GM19025 (cell line): ENCODE data around the gene PNMA1.

ENCODE experiments used
- ATAC-seq: cut with Tn5 transposase; IDR thresholded peaks from one replicate; pipeline ENCODE4 v1.9.1; 2021; ENCODE audit warnings: mild to moderate bottlenecking, low read depth, moderate library complexity; ENCODE audit not compliant: unreplicated experiment

PNMA1 gene, protein sequence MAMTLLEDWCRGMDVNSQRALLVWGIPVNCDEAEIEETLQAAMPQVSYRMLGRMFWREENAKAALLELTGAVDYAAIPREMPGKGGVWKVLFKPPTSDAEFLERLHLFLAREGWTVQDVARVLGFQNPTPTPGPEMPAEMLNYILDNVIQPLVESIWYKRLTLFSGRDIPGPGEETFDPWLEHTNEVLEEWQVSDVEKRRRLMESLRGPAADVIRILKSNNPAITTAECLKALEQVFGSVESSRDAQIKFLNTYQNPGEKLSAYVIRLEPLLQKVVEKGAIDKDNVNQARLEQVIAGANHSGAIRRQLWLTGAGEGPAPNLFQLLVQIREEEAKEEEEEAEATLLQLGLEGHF

DNA sequence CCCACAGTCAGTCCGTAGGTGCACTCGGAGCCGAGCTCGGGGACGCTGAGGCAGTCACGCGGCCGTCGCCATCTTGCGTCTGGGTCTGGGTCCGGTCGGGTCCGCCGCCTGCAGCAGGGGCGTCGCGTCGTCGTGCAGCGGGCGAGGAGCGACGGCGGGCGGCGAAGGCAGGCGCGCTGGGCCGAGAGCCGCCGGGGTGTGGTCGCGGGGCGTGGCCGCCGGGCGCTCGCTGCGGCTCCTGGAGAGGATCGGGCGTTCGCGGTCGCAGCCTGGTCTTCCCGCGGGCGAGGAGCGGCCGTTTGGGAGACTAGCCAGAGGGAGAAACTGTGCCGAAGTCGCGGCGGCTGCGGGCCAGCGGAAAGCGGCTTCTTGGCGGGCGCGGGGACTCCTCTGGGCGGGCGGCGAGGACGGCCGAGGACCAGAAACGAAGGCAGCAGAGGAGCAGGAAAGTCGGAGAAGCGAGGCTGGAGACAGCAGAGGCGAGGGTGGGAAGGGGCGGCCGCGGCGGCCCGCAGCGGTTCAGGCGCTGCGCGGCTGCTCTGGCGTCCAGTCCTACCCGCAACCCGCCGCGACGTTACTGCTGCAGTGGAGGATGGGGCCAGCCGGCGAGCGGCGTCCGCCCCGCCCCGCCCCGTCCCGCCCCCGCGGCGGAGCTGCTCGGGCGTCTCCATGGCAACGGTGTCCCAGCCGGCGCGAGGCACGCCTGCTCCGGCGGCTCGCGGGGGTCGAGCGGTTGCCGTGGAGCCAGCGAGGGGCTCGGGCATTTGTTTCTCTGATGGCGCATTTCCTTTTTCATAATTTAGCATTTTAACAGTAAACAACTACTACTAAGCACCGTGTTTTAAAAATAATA lies at the start of gene PNMA1:
PNMA1 (minus strand) TSS at position 582 of the 853 bp plus-strand sequence. CDS start 745 bp downstream, outside the sequence.
- peak; percentile 66 for ATAC-seq

DNA sequence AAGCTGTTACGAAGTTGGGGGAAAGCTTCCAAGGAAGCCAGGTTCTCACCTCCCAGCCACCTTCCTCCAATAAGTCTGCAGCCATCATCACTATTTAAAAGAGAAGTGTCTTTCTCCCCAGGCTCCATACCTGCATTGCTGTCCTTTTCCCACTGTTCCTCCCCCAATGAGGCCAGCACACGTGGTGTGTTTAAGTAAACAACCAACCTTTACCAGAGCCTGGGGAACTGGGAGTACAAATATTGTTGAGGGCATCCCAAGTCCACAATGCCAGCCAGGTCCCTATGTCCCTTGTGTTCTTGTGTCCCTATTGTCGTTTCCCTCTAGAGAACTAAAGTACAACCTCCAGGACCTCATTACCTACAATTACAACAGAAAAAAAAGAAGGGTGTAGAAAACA lies 49.2 kb upstream of the PNMA1 start:
- ATAC-seq = no peak

DNA sequence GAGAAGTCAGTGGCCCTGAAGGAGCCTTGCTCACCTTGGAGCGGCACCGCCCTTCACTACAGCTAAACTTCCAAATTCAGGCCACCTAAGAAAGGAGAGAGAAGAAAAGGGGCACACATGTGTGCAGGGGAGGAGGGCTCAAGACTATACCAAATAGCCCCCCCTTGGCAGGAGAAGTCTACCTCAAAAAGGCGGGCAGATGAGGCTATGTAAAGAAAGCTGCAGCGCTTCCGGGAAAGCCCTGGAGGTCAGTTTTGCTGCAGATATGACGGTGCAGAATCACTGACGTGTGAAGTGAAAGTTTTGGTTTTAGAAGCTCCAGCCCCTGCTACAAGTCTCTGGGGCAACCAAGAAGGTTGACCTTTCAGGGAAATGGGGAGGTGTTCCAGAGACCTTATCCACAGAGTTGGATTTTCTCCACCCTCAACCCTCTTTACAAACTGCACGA lies 48.2 kb upstream of the PNMA1 start:
- ATAC-seq = peak; percentile 25

DNA sequence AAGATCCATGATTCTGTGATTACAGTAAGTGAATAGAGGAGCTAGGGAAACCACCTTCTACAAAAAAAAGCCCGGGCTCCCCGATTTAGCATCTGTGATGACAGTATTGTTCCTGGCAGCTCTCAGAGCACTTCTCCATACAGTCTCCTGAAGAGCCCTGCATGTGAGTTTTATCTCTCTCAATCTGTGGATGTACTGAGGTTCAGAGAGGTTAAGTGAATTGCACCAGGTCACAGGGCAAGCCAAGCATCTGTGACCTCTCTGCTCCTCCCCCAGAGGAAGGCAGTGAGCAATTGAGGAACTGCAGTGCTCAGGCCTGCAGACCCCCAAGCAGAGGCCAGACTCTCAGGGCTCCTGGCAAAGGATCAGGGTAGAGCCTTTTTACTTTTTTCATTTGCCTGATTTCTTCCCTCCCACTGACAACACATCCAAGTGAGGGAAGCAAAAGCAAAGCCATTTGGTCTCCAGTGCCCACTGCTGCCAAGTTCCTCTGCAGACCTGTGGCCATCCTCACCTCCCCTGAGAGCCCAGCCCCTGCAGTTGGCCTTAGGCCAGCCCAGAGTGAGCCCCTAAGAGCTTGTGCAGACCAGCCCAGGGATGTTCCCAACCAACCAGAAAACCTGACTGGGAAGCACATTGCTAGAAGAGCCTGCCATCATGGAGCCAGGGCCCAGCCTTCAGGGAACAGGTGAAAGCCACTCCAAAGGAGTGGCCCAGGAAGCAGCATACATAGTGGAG lies 47.6 kb upstream of the PNMA1 start:
- ATAC-seq = no peak

DNA sequence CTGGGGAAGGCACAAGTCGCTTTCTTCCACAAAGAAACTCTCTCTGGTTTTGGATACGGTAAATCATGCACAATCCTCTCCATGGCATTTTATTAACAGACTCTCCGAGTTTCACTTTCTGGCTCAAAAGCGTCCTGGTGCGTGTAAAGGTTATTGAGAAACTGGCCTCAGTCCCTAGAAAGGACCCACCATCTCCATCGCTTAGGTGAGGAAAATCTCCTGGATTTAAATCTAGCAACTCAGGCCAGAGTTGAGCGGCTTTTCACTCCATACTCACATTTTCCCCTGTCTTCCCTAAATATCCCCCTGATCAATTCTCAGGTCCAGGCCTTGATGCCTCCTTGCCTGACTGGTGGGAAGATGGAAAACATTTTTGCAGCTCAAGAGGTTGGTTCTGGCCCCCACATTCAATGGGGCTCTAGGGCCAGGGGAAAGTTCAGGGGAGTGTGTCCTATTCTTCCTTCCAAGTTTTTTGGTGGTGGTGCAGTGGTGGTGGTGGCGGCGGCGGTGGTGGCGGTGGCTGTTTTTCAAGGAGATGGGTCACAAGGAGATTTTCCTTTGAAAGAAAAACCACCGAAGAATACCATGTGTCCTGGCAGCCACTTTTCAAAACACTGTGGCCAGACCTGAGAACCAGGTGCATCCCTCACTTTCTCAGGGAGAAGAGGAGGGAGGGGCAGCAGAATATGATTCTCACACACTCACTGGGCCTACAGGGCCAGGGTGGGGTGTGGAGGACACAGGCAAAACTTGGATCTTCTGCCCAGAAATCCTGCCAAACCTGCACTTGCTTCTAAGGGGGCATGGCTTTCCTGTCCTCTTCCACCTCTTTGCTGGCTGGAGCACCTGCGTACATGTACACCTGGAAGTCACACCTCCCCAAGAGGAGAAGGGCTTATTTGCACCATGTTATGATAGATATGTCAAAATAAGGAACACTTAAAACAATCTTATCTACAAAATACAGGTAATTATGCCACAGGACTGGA lies 46.7 kb upstream of the PNMA1 start:
- no peak for ATAC-seq

DNA sequence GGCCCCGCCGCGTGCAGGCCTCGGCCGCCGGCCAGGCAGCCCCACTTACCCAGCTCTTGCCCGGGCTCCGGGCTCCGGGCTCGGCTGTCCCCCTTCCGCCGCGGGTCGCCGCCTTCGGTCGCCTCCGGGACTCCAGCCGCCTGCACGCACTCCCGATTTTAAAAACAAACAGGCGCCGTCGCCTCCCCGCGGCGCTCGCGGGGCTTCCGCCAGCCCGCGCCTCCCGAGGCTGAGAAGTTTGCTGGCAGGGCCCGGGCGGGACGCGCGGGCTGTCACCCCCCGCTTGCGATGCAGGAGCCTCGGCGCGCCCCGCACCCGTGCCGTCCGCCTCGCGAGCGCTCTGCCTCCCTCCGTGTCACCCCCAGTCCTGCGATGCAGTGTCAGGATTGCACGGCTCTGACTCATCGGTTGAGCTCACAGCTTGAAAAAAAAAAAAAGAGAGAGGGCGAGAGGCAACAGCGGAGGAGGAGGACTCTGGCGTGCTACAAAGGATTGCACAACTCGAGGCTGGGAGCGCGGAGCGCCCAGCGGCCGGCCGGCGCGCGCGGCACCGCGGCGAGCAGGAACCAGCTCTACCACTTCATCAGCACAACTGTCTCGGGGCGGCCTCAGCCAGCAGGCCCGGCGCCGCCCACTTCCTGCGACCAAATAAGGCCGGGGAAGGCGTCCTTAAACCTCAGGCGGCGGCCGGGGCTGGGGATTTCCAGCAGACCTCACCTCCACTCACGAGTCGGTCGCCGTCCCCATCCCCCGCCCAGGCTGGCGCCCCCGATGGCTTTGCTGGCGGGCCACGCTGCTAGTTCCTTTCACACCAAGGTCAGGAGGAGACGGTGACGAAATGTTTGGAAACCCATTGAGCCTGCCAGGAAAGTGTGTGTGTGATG lies 45.8 kb upstream of the PNMA1 start:
- peak; percentile 53 for ATAC-seq

DNA sequence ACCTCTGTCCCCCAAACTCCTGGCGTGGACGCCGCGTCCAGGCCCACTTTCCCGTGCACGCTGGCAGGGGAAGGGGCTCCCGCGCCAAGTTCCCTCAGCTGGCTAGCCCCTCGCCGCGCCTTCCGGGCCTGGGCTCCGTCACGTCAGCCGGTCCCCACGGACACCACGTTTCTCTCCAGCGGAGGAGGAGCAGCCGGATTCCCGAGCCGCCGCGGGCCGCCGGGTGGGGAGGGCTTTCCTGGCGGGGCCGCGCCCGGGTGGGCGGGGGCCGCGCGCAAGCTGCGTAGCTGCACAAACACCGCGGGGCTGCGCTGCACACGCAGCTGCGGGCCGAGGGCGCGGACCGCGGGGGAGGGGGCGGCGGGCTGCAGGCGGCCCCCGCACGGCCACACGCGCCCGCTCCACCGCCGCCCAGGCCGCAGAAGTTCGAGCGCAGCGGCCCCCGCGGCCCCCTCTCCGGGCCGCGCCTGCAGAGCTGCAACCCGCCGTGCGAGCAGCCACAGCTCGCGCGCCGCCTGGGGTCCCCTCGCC lies 45.1 kb upstream of the PNMA1 start:
- no peak for ATAC-seq

DNA sequence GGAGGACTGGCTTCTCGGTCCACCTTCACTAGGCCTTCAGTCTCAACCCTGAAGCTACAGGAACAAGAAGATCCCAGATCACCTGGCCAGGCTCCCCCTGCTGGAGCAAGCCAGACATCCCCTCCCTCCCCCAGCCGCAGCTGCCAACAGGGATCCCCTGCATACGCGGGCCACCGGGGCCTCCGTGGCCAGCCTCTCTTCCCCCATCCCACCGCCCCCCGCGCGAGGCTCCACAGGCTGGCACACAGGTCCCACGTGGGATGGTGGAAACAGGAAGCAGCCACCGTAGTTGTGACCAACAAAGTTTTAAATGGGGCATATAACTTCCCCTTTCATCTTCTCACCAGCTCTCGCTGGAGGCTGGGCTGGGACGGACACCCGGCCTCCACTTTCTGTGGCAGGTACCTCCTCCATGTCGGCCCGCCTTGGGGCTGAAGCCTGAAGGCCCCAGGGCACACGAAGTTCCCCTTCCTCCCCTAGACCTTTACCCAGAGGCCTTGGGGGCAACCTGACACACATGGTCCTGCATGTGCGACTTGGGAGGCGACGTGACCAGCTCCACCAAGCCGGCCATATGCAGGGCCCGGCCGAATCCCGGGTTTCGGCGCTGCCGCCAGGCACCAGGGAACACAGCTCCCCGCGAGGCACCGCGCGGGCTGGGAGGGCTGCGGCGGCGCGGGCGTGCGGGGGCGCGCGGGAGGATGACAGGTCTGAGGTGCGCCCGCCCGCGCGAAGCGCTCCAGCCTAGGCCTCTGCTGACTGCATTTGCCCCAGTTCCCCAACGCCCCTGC lies 44.4 kb upstream of the PNMA1 start:
- no peak for ATAC-seq

DNA sequence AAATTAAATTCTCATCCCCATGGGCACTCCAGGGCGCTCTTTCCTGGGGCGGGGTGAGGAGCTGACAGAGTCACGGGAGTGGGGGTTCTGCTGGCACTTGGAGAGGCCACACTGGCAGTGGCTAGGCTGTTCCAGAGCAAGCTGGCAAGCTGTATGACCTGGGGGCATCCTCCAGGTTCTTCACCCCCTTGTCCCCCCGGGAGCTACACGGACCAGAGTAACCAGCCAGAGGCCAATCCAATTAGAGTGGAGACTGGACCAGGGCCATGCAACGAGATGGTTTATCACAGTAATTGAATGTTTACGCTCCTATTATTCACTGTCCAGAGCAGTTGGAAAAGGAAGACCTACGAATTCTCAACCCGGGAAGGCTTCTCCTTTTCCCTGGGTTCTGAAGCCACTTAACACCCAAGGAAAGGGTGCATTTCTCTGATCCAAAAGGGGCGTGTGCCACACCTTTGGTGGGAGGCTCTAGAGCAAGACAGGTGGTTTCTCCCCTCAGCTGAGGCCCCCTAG lies 43.8 kb upstream of the PNMA1 start:
- ATAC-seq = no peak

DNA sequence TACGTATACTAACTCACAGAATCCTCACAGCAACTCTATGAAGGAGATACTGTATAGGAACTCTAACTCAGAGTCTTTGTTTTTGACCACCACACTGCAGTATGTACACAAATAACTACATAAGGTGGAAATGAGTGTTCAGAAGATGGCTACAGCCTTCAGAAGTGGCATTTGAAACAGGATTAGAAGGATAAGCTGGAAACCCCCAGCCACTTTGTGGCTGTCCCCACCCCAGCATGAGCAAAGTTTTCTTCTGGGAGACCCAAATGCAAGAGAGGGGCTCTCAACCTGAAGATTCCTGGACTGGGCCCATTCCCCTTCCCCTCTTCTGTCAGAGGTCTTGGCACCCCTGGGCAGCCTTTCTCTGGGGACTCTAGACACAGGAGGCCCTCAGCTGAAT lies 43.2 kb upstream of the PNMA1 start:
- no peak for ATAC-seq

DNA sequence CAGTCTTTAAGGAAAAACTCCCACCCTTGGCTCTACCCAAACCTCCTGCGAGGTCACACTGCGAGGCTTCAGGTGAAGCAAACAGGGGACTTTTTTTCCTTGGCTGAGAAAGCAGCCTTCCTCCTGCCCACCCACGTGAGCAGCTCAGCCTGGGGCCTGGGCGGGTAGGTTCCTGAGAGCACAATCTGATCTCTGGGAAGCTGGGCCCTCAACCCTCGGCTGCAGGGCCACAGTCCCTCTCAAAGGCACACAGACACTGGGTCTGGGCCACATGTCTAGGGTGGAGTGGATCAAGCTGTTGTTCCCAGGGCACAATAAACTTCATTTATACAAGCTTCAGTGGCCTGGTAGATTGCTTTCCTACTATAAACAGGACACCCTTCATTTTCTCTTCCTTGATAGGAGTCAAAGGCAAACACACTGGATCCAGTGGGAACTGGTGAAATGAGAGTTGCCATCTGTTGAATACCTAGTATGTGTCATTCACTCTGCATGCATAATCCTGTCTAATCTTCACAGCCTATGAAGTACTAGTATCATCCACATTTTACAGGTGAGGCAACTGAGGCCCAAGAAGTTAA lies 41.3 kb upstream of the PNMA1 start:
- ATAC-seq = no peak

DNA sequence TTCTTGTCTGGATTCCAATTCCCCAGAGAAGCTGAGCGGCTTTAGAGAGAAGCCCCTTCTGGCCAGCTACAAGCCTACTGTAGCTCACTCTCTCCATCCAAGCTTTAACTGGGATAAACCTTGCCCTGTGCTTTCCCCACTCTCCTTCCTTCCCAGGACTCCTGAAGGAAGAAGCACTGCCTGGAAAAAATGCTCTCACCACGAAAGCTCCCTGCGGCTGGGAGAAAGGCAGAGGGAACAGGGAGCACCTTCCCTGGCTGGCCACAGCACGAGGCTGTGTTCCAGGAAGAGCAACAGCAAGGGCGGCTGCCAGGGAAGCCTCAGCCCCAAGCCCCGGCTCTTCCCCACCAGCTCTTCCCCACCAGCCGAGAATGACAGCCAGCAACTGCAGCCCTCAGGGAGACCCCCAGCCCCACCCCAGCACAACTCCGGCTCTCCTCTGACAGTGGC lies 40.8 kb upstream of the PNMA1 start:
- ATAC-seq = no peak

DNA sequence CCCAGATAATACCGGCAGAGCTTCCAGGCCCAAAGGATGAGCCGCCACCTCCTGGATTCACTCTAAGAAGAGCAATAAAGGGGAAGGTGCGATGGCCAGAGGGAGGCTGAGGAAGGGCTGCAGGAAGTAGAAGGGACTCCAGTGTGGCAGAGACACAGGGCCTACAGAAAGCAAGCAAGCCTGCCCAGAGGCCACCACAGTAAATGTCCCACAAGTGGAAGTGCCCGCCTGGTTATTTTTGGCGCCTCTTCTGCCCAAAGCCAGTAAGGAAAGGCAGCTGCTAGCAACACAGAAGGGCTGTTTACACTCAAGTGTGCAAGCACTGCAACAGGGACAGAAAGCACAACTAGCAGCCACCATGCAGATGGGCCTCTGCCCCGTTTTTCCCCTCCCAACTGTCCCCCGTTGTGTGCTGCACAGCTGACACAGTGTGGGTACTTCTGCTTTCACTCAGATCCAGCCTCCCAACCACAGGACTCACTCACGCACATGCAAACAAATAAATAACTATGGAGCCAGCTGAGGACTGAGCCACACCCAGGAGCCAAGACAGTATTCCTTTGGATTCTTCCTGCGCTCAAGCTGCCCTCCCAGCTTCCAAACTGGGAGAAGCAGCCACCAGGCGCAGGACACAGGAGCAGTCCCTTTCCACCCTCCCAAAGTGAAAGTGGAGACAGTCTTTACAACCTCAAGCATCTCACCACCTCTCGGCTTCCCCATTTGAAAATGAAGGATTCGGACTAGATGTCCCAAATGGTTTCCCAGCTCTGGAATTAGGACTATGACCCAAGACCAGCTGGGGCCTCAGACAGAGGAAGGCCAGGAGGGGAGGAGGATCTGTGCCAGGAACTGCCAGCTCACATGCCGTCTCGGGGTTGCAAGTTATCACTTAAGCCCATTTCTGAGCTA lies 40.0 kb upstream of the PNMA1 start:
- no peak for ATAC-seq

DNA sequence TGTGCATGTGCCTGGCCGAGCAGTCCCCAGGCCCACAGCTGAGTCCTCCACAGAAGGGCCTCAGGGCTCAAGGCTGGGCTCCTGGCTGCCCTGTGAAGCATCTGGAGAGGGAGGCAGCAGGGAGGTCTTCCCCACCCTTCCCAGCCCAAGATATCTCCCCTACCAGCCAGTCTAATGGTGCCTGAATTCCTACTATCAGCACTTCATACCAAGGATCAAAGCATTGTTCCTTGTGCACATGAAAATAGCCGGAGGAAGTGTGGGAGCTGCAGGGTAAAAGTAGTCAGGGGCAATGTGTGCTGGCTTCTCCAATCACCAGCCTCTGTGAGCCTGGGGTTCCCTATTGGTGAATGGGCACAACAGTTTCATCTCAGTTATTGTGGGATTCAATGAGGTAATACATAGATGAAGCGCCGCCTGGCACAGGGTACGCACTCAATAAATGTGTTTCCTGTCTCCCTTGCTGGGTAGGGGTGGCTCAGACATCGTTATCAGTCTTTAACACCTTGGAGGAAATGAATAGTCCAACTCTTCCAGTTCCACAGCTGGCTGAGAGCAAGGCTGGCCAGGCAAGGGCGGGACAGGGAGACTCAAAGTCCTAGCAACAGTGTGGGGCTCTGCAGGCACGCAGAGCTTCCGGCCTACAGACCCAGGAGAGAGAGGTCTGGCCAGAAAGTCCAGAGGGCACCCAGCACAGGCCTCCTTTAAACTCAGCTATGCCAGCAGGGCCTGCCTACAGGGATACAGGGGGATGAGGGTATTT lies 39.1 kb upstream of the PNMA1 start:
- ATAC-seq = no peak

DNA sequence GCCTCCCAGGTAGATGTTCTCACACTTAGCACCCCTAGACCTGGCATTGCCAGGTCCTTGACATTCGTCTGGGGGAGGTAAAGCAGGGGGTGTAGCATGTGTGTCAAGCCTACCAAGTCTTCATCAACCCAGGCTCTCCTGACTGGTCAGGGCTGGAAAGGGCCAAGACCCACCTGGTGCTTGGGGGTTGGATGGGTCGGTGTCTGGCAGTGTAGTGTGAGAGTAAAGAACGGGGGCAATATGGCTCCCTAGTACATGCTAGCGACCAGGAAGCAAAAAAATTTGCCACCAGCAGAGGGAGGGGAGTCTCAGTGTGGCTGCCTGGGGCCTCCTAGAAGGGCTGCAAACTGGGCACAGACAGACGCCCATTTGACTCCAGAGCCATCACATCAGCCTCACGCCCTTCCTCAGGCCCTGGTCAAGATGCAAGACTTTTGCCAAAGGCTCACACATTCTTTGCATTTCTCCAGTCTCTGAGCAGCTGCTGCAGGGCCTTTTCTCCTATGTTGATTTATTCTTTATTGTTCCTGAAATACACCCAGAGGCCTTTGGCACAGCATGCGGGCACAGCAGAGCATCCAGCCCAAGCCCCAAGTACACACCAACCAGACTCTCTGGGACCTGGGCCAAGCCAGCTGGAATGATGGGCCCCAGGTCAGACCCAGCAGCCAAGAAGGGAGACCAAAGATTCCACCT lies 38.3 kb upstream of the PNMA1 start:
- ATAC-seq = no peak
